Mucosa of rectum (tissue), 2 donors: ENCODE results near the gene DKC1.
A peak's percentile ranks its signal among the peaks of the same experiment; 100 is the strongest.

Experiments
- H3K27ac ChIP-seq, 2 donors: one replicate each; pipeline ENCODE4 v1.7.0; 2013; ENCODE audit warnings: inconsistent platforms in 2 of 2, low read depth in 2 of 2, low read length in 2 of 2
- H3K27me3 ChIP-seq, 2 donors: one replicate each; pipeline ENCODE4 v1.7.0; 2013; ENCODE audit warnings: low read length in 2 of 2; ENCODE audit not compliant: control insufficient read depth in 2 of 2, insufficient read depth in 2 of 2
- H3K36me3 ChIP-seq, 2 donors: one replicate each; pipeline ENCODE4 v1.7.0; 2013; ENCODE audit warnings: low read length in 2 of 2; ENCODE audit not compliant: control insufficient read depth in 2 of 2, insufficient read depth in 2 of 2
- H3K4me1 ChIP-seq, 2 donors: one replicate each; pipeline ENCODE4 v1.7.0; 2013; ENCODE audit warnings: low read length in 2 of 2, mild to moderate bottlenecking in 1 of 2; ENCODE audit not compliant: control insufficient read depth in 2 of 2, insufficient read depth in 2 of 2
- H3K4me3 ChIP-seq, 2 donors: one replicate each; pipeline ENCODE4 v1.7.0; 2013; ENCODE audit warnings: low read length in 2 of 2
- H3K9ac ChIP-seq, 2 donors: one replicate each; pipeline ENCODE4 v1.7.0; 2013; ENCODE audit warnings: low read length in 2 of 2, low read depth in 1 of 2, mild to moderate bottlenecking in 1 of 2
- H3K9me3 ChIP-seq, 2 donors: one replicate each; pipeline ENCODE4 v1.7.0; 2013; ENCODE audit warnings: low read length in 2 of 2; ENCODE audit not compliant: control insufficient read depth in 2 of 2
- donor health status: healthy.
- donor health status: Normal muscosa, but diverticular disease.

DKC1 gene

GRCh38 chrX:154785716-154786115 is 23.1 kb downstream of the DKC1 start:
- no peak overlapping the region for H3K9ac ChIP-seq

GRCh38 chrX:154791467-154791866 is 28.8 kb downstream of the DKC1 start:
- Histone ChIP-seq H3K4me3 (no peak overlapping the region), H3K9ac (no peak overlapping the region), H3K9me3 (no peaks in the 10 kb centered on the region), H3K4me1 (no peaks in the 10 kb centered on the region), H3K27ac (no peak overlapping the region), H3K27me3 (no peaks in the 10 kb centered on the region), H3K36me3 (no peaks in the 10 kb centered on the region)

More at GRCh38 chrX:154785716-154786115, 23.1 kb downstream of the DKC1 start:
- Histone ChIP-seq H3K36me3 (peaks cover 0 to 2% of the 10 kb centered on the region in 2 donors), H3K4me3 (no peak overlapping the region), H3K27ac (no peak overlapping the region), H3K9me3 (no peaks in the 10 kb centered on the region), H3K4me1 (no peaks in the 10 kb centered on the region), H3K27me3 (no peaks in the 10 kb centered on the region)

DNA sequence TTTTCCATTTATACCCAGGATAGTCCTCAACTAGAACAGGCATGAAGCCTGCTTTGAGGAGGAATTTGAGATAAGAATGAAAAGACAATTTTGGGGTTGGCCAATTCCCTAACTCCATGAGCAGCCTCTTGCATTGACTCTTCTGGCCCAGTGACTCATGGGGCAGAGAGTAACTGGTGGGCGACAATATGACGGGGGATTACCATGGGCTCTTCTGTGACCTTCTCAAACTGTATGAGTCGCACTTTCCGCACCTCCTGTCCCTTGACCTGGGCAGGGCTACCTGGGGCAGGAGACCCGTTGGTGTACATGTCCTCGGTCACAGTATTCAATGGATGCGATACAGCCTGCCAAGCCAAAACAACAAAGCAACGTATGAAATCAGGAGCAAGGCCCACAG is 29.3 kb downstream of the DKC1 start:
- H3K27me3 ChIP-seq, result no peaks in the 10 kb centered on the region
- no peaks in the 10 kb centered on the region for H3K36me3 ChIP-seq
- H3K27ac ChIP-seq, result no peak overlapping the region
- no peak overlapping the region for H3K4me3 ChIP-seq
- H3K9ac ChIP-seq, result no peak overlapping the region
- H3K4me1 ChIP-seq, result no peaks in the 10 kb centered on the region
- H3K9me3 ChIP-seq, result no peaks in the 10 kb centered on the region

- no peak overlapping the region for H3K4me3 ChIP-seq
- H3K9ac ChIP-seq, result no peak overlapping the region
- no peaks in the 10 kb centered on the region for H3K36me3 ChIP-seq
- no peaks in the 10 kb centered on the region for H3K9me3 ChIP-seq
- no peaks in the 10 kb centered on the region for H3K4me1 ChIP-seq
- no peak overlapping the region for H3K27ac ChIP-seq
- H3K27me3 ChIP-seq, result no peaks in the 10 kb centered on the region
Measured at GRCh38 chrX:154793084-154793795, 30.6 kb downstream of the DKC1 start.

DNA sequence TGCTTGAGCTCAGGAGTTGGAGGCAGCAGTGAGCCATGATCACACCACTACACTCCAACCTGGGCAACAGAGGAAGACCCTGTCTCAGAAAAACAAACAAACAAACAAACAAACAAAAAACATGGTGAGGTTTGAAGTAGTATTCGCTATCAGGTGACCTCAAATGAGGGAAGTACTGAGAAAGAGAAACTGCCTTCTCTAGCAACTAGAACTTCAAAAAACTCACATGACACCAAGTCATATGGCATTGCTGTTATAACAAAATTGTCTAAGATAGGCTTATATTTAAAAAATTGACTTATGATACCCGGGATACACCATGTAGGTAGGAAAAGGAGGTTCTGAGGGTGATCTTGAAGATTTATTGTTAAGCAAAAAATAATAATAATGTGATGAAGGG is 32.4 kb downstream of the DKC1 start:
- H3K9me3 ChIP-seq, result no peaks in the 10 kb centered on the region
- H3K36me3 ChIP-seq, result no peaks in the 10 kb centered on the region
- H3K4me1 ChIP-seq, result peaks cover 6 to 7% of the 10 kb centered on the region in 2 donors
- no peaks in the 10 kb centered on the region for H3K27me3 ChIP-seq
- no peak overlapping the region for H3K27ac ChIP-seq
- H3K4me3 ChIP-seq, result no peak overlapping the region
- H3K9ac ChIP-seq, result no peak overlapping the region

DNA sequence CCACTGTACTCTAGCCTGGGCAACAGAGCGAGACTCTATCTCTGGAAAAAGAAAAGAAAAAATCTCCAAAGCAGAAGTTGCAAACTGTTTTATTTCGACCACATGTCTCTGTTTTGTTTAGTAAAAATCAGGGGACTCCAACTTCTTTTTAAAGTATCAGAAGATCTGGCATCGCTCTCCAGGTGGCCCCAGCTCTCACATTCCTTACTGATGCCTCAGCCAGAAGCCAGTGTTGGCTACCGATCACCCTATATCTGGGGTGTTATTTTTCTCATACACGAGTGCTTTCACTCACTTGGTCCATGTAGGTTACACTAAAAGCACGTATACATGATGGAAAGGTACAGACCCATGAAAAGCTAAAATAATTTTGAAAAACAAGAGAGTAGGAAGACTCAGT is 34.3 kb downstream of the DKC1 start:
- Histone ChIP-seq H3K4me3 (no peak overlapping the region), H3K27ac (no peak overlapping the region)

GRCh38 chrX:154799556-154800348 is 37.1 kb downstream of the DKC1 start:
- Histone ChIP-seq H3K27ac (peak overlapping the region; percentile 41 to 58), H3K27me3 (peaks cover 0 to 2% of the 10 kb centered on the region in 2 donors), H3K9ac (no peak overlapping the region), H3K4me1 (peaks cover 13 to 18% of the 10 kb centered on the region in 2 donors), H3K9me3 (no peaks in the 10 kb centered on the region), H3K36me3 (no peaks in the 10 kb centered on the region), H3K4me3 (no peak overlapping the region)

More for the DNA sequence above, 34.3 kb downstream of the DKC1 start:
- Histone ChIP-seq H3K9me3 (no peaks in the 10 kb centered on the region), H3K27me3 (peaks cover 0 to under 1% of the 10 kb centered on the region in 2 donors), H3K36me3 (no peaks in the 10 kb centered on the region), H3K9ac (no peak overlapping the region), H3K4me1 (peaks cover 10 to 18% of the 10 kb centered on the region in 2 donors)

- Histone ChIP-seq H3K9ac (no peak overlapping the region), H3K27me3 (peaks cover 0 to 2% of the 10 kb centered on the region in 2 donors), H3K36me3 (no peaks in the 10 kb centered on the region), H3K4me3 (no peak overlapping the region), H3K27ac (peak overlapping the region in 1 of 2 donors; percentile 58), H3K9me3 (no peaks in the 10 kb centered on the region), H3K4me1 (peaks cover 13 to 18% of the 10 kb centered on the region in 2 donors)
Measured at GRCh38 chrX:154800478-154801210, 38.0 kb downstream of the DKC1 start.

DNA sequence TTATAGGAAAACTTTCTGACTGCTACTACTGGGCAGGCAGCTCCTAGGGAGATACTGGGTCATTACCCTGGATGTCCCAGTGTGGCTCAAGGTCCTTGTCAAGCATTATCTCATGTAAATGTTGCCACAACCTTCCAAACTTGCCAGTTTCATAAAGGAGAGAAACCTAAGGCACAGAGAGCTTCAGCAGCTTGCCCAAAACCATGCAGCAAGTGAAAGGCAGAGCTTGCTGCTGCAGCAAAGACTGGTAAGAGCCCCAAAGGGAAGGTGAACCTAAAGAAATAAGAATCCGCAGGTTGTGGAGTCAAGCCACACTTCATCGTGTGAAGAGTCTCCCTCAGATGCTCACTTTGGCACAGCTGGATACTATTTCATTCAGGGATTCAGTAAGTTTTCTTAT is 40.3 kb downstream of the DKC1 start:
- no peaks in the 10 kb centered on the region for H3K9me3 ChIP-seq
- H3K27ac ChIP-seq, result no peak overlapping the region
- peaks cover 0 to 2% of the 10 kb centered on the region in 2 donors for H3K27me3 ChIP-seq
- H3K4me1 ChIP-seq, result peaks cover 13 to 22% of the 10 kb centered on the region in 2 donors
- H3K9ac ChIP-seq, result no peak overlapping the region
- no peak overlapping the region for H3K4me3 ChIP-seq
- H3K36me3 ChIP-seq, result no peaks in the 10 kb centered on the region
